ENCODE measurements around the gene TMEM134.

- TF ChIP-seq CTCF (IDR thresholded peaks at IDR 0.05; ENCODE audit: low read depth, low read length), result no peak
- no peak for TF ChIP-seq EZH2phosphoT487 (IDR thresholded peaks at IDR 0.05; ENCODE audit: low read depth)
These were observed 19.8 kb downstream of the TMEM134 start for GRCh38 chr11:67449116-67449844.
